ENCODE measurements around the gene FAM135A. TPM values are rescaled to one million over a fixed set of nuclear protein-coding genes. Genes with fewer than 3 reads are reported as not detected.

FAM135A gene
- total and polyA plus RNA-seq, 5 donors from 2014 or later: 3.1 to 10.1 (median 3.8) TPM

DNA sequence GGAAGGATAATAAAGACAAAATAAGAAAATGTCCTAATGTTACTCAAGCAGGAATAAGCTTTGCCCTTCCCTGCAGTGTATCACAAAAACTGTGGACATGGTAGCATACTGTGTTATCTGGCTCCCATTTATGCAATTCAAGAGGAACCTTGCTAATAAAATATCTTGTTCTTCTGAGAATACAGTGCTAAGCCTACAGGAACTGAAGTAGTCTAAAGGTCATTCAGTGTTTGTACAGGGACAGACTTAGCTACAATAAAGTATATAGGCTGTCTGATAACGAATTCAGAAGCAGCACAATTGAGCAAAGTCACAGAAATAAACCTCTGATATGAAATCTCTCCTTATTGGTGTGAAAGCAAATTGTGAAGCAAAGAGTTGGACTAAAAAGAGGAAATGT lies 93.9 kb downstream of the FAM135A start:
- no peak overlapping the region for H3K27ac ChIP-seq (ENCODE audit: insufficient read depth, low read length, poor library complexity, severe bottlenecking)
- H3K9me3 Mint-ChIP-seq: peaks cover 0 to 16% (median 5%) of the 10 kb centered on the region in 7 donors
- H3K36me3 Mint-ChIP-seq: peaks cover 37% of the 10 kb centered on the region
- H3K27me3 ChIP-seq (ENCODE audit: control insufficient read depth, insufficient read depth, low read length): no peaks in the 10 kb centered on the region
- peaks cover 4 to 10% of the 10 kb centered on the region in 2 experiments for H3K9me3 ChIP-seq (ENCODE audit: control insufficient read depth in 2 of 2, low read length in 2 of 2)
- H3K4me3 Mint-ChIP-seq: no peak overlapping the region
- H3K27me3 Mint-ChIP-seq: no peaks in the 10 kb centered on the region
- H3K4me3 ChIP-seq (ENCODE audit: low read depth, low read length): no peak overlapping the region
- no peak overlapping the region for H3K27ac Mint-ChIP-seq
- DNase-seq (no peak), ATAC-seq (ENCODE audit: low read depth in 2 of 2) (no peak)
- no peaks in the 10 kb centered on the region for H3K4me1 Mint-ChIP-seq
- H3K4me1 ChIP-seq (ENCODE audit: control insufficient read depth, insufficient read depth, low read length, poor library complexity, severe bottlenecking): no peaks in the 10 kb centered on the region
- peaks cover 22% of the 10 kb centered on the region for H3K36me3 ChIP-seq (ENCODE audit: control insufficient read depth, insufficient read depth, low read length)

DNA sequence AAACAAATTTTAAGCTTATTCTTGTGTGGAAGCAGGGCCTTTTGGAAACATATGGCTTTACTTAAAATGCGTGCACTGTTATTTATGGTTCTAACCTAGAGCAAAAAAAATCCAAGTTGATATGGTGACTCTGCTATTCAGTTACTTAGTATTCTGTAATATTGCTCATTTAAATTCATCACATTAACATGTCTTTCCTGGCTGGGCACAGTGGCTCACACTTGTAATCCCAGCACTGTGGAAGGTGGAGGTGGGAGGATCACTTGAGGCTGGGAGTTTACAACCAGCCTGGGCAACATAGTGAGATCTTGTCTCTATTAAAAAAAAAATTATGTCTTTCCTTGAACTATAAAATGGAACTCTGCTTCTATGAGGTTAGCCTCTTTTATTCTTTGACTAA lies 95.6 kb downstream of the FAM135A start:
- no peak overlapping the region for H3K4me3 ChIP-seq (ENCODE audit: low read depth, low read length)
- DNase-seq (no peak), ATAC-seq (ENCODE audit: low read depth in 2 of 2) (no peak)
- Mint-ChIP-seq H3K27ac (no peak overlapping the region), H3K36me3 (peaks cover 22% of the 10 kb centered on the region), H3K4me3 (no peak overlapping the region), H3K9me3 (peaks cover 0 to 7% (median 3%) of the 10 kb centered on the region in 7 donors), H3K27me3 (no peaks in the 10 kb centered on the region), H3K4me1 (no peaks in the 10 kb centered on the region)
- H3K27ac ChIP-seq (ENCODE audit: insufficient read depth, low read length, poor library complexity, severe bottlenecking): no peak overlapping the region
- peaks cover 2 to 5% of the 10 kb centered on the region in 2 experiments for H3K9me3 ChIP-seq (ENCODE audit: control insufficient read depth in 2 of 2, low read length in 2 of 2)
- peaks cover 6% of the 10 kb centered on the region for H3K36me3 ChIP-seq (ENCODE audit: control insufficient read depth, insufficient read depth, low read length)
- H3K4me1 ChIP-seq (ENCODE audit: control insufficient read depth, insufficient read depth, low read length, poor library complexity, severe bottlenecking): no peaks in the 10 kb centered on the region
- no peaks in the 10 kb centered on the region for H3K27me3 ChIP-seq (ENCODE audit: control insufficient read depth, insufficient read depth, low read length)

DNA sequence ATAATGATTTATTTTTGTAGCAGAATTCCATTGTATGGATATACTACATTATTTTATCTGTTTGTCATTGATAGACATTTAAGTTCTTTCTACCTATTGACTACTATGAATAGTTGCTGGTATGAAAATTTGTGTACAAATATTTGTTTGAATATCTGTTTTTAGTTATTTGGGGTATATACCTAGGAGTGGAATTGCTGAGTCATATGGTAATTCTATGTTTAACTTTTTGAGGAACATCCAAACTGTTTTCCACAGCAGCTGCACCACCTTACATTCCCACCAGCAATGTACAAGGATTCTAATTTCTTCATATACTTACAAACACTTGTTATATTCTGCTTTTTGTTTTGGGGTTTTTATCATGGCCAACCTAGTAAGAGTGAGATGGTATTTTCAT lies 97.3 kb downstream of the FAM135A start:
- Histone ChIP-seq H3K27ac (ENCODE audit: insufficient read depth, low read length, poor library complexity, severe bottlenecking) (no peak overlapping the region), H3K36me3 (ENCODE audit: control insufficient read depth, insufficient read depth, low read length) (no peaks in the 10 kb centered on the region), H3K27me3 (ENCODE audit: control insufficient read depth, insufficient read depth, low read length) (no peaks in the 10 kb centered on the region), H3K9me3 (ENCODE audit: control insufficient read depth in 2 of 2, low read length in 2 of 2) (no peaks in the 10 kb centered on the region), H3K4me3 (ENCODE audit: low read depth, low read length) (no peak overlapping the region), H3K4me1 (ENCODE audit: control insufficient read depth, insufficient read depth, low read length, poor library complexity, severe bottlenecking) (no peaks in the 10 kb centered on the region)
- ATAC-seq (ENCODE audit: low read depth in 2 of 2) (no peak), DNase-seq (no peak)
- H3K4me1 Mint-ChIP-seq: no peaks in the 10 kb centered on the region
- H3K9me3 Mint-ChIP-seq: peaks cover 0 to under 1% (median 0%) of the 10 kb centered on the region in 7 donors
- no peak overlapping the region for H3K27ac Mint-ChIP-seq
- H3K4me3 Mint-ChIP-seq: no peak overlapping the region
- H3K36me3 Mint-ChIP-seq: peaks cover 9% of the 10 kb centered on the region
- H3K27me3 Mint-ChIP-seq: no peaks in the 10 kb centered on the region

DNA sequence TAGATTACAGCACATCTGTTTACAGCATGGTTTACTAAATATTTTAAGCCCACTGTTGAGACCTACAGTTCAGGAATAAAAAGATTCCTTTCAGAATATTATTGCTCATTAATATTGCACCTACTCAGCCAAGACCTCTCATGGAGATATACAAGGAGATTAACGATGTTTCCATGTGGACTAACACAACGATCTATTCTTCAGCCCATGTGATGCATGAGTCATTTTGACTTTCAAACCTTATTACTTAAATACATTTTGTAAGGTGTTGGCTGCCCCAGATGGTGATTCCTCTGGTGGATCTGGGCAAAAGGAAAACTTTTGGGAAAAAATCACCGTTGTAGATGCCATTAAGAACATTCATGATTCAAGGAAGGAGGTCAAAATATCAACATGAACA lies 105.4 kb downstream of the FAM135A start:
- DNase-seq (no peak), ATAC-seq (ENCODE audit: low read depth in 2 of 2) (no peak)
- Mint-ChIP-seq H3K4me1 (peaks cover 0 to 5% (median 4%) of the 10 kb centered on the region in 4 donors), H3K9me3 (no peaks in the 10 kb centered on the region), H3K27me3 (no peaks in the 10 kb centered on the region), H3K36me3 (no peaks in the 10 kb centered on the region), H3K4me3 (no peak overlapping the region), H3K27ac (no peak overlapping the region)
- Histone ChIP-seq H3K36me3 (ENCODE audit: control insufficient read depth, insufficient read depth, low read length) (peaks cover under 1% of the 10 kb centered on the region), H3K4me3 (ENCODE audit: low read depth, low read length) (no peak overlapping the region), H3K27me3 (ENCODE audit: control insufficient read depth, insufficient read depth, low read length) (no peaks in the 10 kb centered on the region), H3K27ac (ENCODE audit: insufficient read depth, low read length, poor library complexity, severe bottlenecking) (no peak overlapping the region), H3K4me1 (ENCODE audit: control insufficient read depth, insufficient read depth, low read length, poor library complexity, severe bottlenecking) (no peaks in the 10 kb centered on the region), H3K9me3 (ENCODE audit: control insufficient read depth in 2 of 2, low read length in 2 of 2) (no peaks in the 10 kb centered on the region)

DNA sequence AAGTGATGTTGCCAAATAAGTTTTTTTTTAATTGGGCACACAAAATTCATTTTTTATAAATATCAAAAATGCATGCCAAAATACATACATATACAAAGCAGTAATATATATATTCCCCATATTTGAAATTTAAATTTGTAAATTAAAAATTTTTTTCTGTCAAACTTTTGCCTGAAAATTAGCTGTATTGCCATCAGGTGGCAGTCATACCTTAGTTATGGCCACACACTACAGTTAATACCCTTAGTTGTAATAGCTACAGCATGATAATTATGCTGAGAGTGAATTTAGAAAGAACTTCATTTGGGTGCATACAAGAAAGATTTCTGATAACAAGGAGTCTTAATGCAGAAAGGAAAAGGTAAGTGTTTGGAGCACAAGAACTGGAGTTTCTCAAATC lies 107.3 kb downstream of the FAM135A start:
- H3K27me3 Mint-ChIP-seq: no peaks in the 10 kb centered on the region

DNA sequence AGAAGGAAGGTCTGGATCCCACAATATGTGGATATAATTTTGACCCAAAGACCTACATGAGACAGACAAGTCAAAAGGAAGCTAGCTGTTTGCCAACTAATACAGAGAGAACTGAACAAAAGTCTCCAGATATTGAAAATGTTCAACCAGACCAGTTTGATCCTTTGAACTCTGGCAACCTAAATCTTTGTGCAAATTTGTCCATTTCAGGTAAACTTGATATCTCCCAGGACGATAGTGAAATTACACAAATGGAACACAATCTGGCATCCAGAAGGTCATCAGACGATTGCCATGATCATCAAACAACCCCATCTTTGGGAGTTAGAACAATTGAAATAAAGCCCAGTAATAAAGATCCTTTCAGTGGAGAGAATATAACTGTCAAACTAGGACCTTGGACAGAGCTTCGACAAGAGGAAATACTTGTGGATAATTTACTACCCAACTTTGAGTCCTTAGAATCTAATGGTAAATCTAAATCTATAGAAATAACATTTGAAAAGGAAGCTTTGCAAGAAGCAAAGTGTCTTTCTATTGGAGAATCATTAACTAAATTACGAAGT lies 111.5 kb downstream of the FAM135A start:
- Mint-ChIP-seq H3K4me1 (no peaks in the 10 kb centered on the region), H3K27ac (no peak overlapping the region), H3K27me3 (no peaks in the 10 kb centered on the region), H3K9me3 (no peaks in the 10 kb centered on the region), H3K36me3 (peaks cover 20% of the 10 kb centered on the region), H3K4me3 (no peak overlapping the region)
- Histone ChIP-seq H3K4me3 (ENCODE audit: low read depth, low read length) (no peak overlapping the region), H3K36me3 (ENCODE audit: control insufficient read depth, insufficient read depth, low read length) (peaks cover 5% of the 10 kb centered on the region), H3K4me1 (ENCODE audit: control insufficient read depth, insufficient read depth, low read length, poor library complexity, severe bottlenecking) (no peaks in the 10 kb centered on the region), H3K27ac (ENCODE audit: insufficient read depth, low read length, poor library complexity, severe bottlenecking) (no peak overlapping the region), H3K9me3 (ENCODE audit: control insufficient read depth in 2 of 2, low read length in 2 of 2) (no peaks in the 10 kb centered on the region), H3K27me3 (ENCODE audit: control insufficient read depth, insufficient read depth, low read length) (no peaks in the 10 kb centered on the region)
- DNase-seq: no peak
- ATAC-seq (ENCODE audit: low read depth in 2 of 2): no peak

More for the DNA sequence above, 107.3 kb downstream of the FAM135A start:
- Histone ChIP-seq H3K4me1 (ENCODE audit: control insufficient read depth, insufficient read depth, low read length, poor library complexity, severe bottlenecking) (no peaks in the 10 kb centered on the region), H3K36me3 (ENCODE audit: control insufficient read depth, insufficient read depth, low read length) (peaks cover 2% of the 10 kb centered on the region), H3K4me3 (ENCODE audit: low read depth, low read length) (no peak overlapping the region), H3K9me3 (ENCODE audit: control insufficient read depth in 2 of 2, low read length in 2 of 2) (no peaks in the 10 kb centered on the region), H3K27me3 (ENCODE audit: control insufficient read depth, insufficient read depth, low read length) (no peaks in the 10 kb centered on the region), H3K27ac (ENCODE audit: insufficient read depth, low read length, poor library complexity, severe bottlenecking) (no peak overlapping the region)
- no peaks in the 10 kb centered on the region for H3K9me3 Mint-ChIP-seq
- H3K36me3 Mint-ChIP-seq: peaks cover 10% of the 10 kb centered on the region
- H3K4me3 Mint-ChIP-seq: no peak overlapping the region
- peaks cover 0 to 5% (median 4%) of the 10 kb centered on the region in 4 donors for H3K4me1 Mint-ChIP-seq
- H3K27ac Mint-ChIP-seq: no peak overlapping the region
- ATAC-seq (ENCODE audit: low read depth in 2 of 2): no peak
- peak in 2 of 3 donors; percentile 28 to 45 for DNase-seq

DNA sequence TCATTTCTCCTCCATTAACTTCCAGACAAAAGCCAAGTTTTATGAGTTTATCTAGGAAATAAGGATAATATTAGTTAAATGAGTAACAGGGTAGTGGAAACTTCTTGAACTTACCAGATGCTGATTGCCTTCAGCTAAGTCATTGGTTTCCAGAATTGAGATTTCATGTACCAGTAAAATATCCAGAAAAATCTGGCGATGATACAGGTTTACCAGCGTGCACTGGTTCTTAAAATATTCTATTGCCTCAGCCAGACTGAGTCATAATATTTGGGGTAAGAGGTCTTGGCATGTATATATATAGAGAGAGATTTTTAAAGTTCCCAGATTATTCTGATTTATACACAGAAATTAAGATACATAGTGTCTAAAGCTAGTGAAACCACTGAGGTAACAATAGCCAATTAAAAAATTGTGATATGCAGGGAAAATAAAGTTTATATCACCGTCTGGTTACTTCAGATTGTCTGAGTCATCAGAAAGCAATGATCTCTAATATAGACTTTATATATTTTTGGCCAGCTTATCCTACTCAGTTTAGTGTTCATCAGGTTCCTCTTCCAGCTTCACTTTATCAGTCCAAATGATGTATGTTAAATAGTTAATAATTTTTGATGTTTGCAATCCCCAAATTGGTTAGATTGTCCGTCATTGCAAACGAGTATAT lies 113.9 kb downstream of the FAM135A start:
- H3K9me3 Mint-ChIP-seq: no peaks in the 10 kb centered on the region
- Histone ChIP-seq H3K9me3 (ENCODE audit: control insufficient read depth in 2 of 2, low read length in 2 of 2) (no peaks in the 10 kb centered on the region), H3K27me3 (ENCODE audit: control insufficient read depth, insufficient read depth, low read length) (no peaks in the 10 kb centered on the region), H3K27ac (ENCODE audit: insufficient read depth, low read length, poor library complexity, severe bottlenecking) (no peak overlapping the region), H3K4me1 (ENCODE audit: control insufficient read depth, insufficient read depth, low read length, poor library complexity, severe bottlenecking) (no peaks in the 10 kb centered on the region), H3K4me3 (ENCODE audit: low read depth, low read length) (no peak overlapping the region), H3K36me3 (ENCODE audit: control insufficient read depth, insufficient read depth, low read length) (peaks cover 5% of the 10 kb centered on the region)
- no peak overlapping the region for H3K27ac Mint-ChIP-seq
- ATAC-seq (ENCODE audit: low read depth in 2 of 2): no peak
- H3K4me1 Mint-ChIP-seq: no peaks in the 10 kb centered on the region
- peaks cover 20% of the 10 kb centered on the region for H3K36me3 Mint-ChIP-seq
- H3K4me3 Mint-ChIP-seq: no peak overlapping the region
- no peaks in the 10 kb centered on the region for H3K27me3 Mint-ChIP-seq
- DNase-seq: no peak

DNA sequence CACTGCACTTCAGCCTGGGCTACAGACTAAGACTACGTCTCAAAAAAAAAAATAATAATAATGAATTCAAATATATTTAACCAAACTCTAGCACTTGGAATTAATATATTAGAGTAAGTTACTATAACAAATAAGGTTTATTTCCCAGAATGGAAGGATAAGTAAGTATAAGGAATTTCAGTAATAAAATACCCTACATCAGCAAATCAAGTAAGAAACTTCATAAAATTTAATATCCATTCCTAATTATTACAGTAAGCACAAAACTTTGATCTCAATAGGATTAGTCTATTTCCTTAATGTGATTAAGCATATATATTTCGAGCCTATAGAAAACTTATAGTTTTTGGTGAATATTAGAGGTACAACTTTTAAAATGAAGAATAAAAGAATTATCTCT lies 116.7 kb downstream of the FAM135A start:
- no peak for DNase-seq
- Mint-ChIP-seq H3K4me1 (no peaks in the 10 kb centered on the region), H3K27me3 (no peaks in the 10 kb centered on the region), H3K9me3 (no peaks in the 10 kb centered on the region), H3K36me3 (peaks cover 20% of the 10 kb centered on the region), H3K27ac (no peak overlapping the region), H3K4me3 (no peak overlapping the region)
- Histone ChIP-seq H3K36me3 (ENCODE audit: control insufficient read depth, insufficient read depth, low read length) (peaks cover 3% of the 10 kb centered on the region), H3K4me1 (ENCODE audit: control insufficient read depth, insufficient read depth, low read length, poor library complexity, severe bottlenecking) (no peaks in the 10 kb centered on the region), H3K9me3 (ENCODE audit: control insufficient read depth in 2 of 2, low read length in 2 of 2) (no peaks in the 10 kb centered on the region), H3K4me3 (ENCODE audit: low read depth, low read length) (no peak overlapping the region), H3K27me3 (ENCODE audit: control insufficient read depth, insufficient read depth, low read length) (no peaks in the 10 kb centered on the region), H3K27ac (ENCODE audit: insufficient read depth, low read length, poor library complexity, severe bottlenecking) (no peak overlapping the region)
- ATAC-seq (ENCODE audit: low read depth in 2 of 2): no peak

All from CD4-positive, CD25-positive, alpha-beta regulatory T cell (primary cell).